Mucosa of descending colon (tissue), 3 donors: ENCODE data around the gene EMC10. TPM values are rescaled to one million over a fixed set of nuclear protein-coding genes. Genes with fewer than 3 reads are reported as not detected.

Source experiments
- ATAC-seq: fragments of 200-7000 bp; cut with Tn5 transposase; one replicate; pipeline ENCODE4 v1.9.1; 2020; ENCODE audit warnings: mild to moderate bottlenecking, moderate library complexity
- DNase-seq, 3 donors: peaks; one replicate each; pipeline ENCODE4 v3.0.0-alpha.2; 2020
- H3K36me3 ChIP-seq: fragments of 200-600 bp; one replicate; pipeline ENCODE4 v1.8.0; 2021; ENCODE audit warnings: low read depth, mild to moderate bottlenecking
- H3K4me1 ChIP-seq: fragments of 200-600 bp; one replicate; pipeline ENCODE4 v1.8.0; 2021; ENCODE audit warnings: low read depth, mild to moderate bottlenecking
- H3K4me3 ChIP-seq: fragments of 200-600 bp; one replicate; pipeline ENCODE4 v1.8.0; 2021; ENCODE audit warnings: mild to moderate bottlenecking
- H3K9me3 ChIP-seq: fragments of 200-600 bp; one replicate; pipeline ENCODE4 v1.8.0; 2021; ENCODE audit warnings: mild to moderate bottlenecking
- CTCF ChIP-seq: fragments of 200-600 bp; IDR thresholded peaks from one replicate; pipeline ENCODE4 v1.8.0; 2022; ENCODE audit warnings: antibody characterized with exemption, mild to moderate bottlenecking
- intact Hi-C, 2 donors: fragments of 100-400 bp; cut with DNase I in 1 of 2; cut with micrococcal nuclease in 1 of 2; formaldehyde crosslinking; loops; one replicate each; pipeline versions ENCODE4 v1.11.0 to v1.11.1; 2022; cut with DNase I, micrococcal nuclease
- total RNA-seq, 3 donors: library from RNA; stranded (reverse); fragmentation: NEBNext Ultra II Directional in 2 of 3; extraction: Animal tissue kit (Norgen Biotek cat#: 25700) in 2 of 3; gene quantifications; one replicate each; pipeline versions ENCODE4 v1.2.1 to v1.2.4, GENCODE V29; 2021 to 2023
- donor health status: DM: no; HTN: no; CAD: no; lungs with moderate emphysema.
- donor health status: DM: no; HTN: no; CAD: no.
- donor health status: DM: no; HTN: yes; CAD: no.

Gene EMC10
- total RNA-seq, 3 donors from 2014 or later: 79.6 to 121 (median 108) TPM

- no peak for TF ChIP-seq CTCF
- DNase-seq (peak in 1 of 3 donors; percentile 33), ATAC-seq (peak; percentile 67)
- Histone ChIP-seq H3K4me3 (no peak overlapping the region), H3K36me3 (no peaks in the 10 kb centered on the region), H3K4me1 (no peaks in the 10 kb centered on the region), H3K9me3 (no peaks in the 10 kb centered on the region)
- intact Hi-C loops: no loop called here
Measured at GRCh38 chr19:50492303-50493052, 16.2 kb downstream of the EMC10 start.

DNA sequence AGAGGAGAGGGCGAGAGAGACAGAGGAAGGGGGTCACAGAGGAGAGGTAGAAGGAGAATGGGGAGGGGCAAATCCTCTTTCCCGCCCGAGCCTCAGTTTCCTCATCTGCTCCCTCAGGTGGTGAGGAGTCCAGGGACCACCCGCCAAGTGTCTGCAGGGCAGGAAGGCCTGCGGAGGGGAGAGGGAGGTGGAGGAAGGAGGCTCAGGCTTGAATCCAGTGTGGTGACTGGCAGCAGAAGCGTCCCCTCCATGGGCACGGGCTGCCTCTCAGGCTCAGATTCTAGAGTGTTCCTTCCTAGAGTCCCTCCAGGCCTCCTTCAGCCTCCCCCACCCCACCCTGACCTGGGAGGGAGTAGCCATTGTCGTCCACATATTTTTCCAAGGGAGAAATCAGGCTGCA lies 16.9 kb downstream of the EMC10 start:
- Histone ChIP-seq H3K9me3 (no peaks in the 10 kb centered on the region), H3K4me1 (no peaks in the 10 kb centered on the region), H3K36me3 (no peaks in the 10 kb centered on the region), H3K4me3 (no peak overlapping the region)
- TF ChIP-seq CTCF: no peak
- ATAC-seq (no peak), DNase-seq (peak in 1 of 3 donors; percentile 1)
- intact Hi-C loops: no loop called here

DNA sequence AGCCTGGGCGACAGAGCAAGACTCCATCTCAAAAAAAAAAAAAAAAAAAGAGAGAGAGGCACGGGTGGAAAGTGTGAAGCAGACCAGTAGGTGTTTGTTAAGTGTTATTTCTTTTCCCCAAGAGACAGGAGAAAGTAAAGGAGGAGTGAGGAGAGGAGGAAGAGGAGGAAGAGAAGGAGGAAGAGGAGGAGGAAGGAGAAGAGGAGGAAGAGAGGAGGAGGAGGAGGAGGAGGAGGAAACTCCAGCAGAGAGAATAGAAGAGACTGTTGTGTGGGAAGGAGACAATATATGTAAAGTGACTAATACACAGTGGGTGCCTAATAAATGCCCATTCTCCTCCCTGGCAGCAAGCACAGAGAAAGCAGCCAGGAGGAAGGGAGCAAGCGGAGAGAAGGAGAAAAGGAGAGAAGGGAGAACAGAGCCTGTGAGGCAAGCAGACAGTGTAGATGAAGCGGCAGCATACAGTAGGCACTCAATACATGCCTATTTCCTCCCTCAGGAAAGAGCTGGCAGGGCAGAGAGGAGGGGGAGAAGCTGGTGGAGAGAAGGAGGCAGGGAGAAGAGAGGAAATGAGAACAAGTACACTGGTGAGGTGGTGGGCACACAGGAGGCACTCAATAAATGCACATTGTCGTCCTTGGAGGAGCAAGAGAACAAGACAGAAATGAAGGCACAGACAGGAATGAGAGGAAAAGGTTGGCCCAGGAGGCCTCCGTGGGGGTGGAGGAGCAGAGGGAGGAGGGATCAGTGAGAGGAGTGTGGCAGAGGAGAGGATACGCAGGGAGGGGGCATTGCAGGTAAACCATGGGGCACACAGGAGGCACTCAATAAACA lies 18.1 kb downstream of the EMC10 start:
- H3K4me1 ChIP-seq: no peaks in the 10 kb centered on the region

GRCh38 chr19:50495020-50495531 lies 18.8 kb downstream of the EMC10 start:
- no peak for ATAC-seq
- intact Hi-C loops: no loop called here
- no peak for TF ChIP-seq CTCF
- Histone ChIP-seq H3K36me3 (no peaks in the 10 kb centered on the region), H3K4me3 (no peak overlapping the region), H3K4me1 (no peaks in the 10 kb centered on the region), H3K9me3 (no peaks in the 10 kb centered on the region)
- no peak for DNase-seq

More for the DNA sequence above, 18.1 kb downstream of the EMC10 start:
- no peaks in the 10 kb centered on the region for H3K9me3 ChIP-seq
- ATAC-seq: no peak
- H3K36me3 ChIP-seq: no peaks in the 10 kb centered on the region
- TF ChIP-seq CTCF: no peak
- peak in 1 of 3 donors; percentile 1 for DNase-seq
- H3K4me3 ChIP-seq: no peak overlapping the region
- intact Hi-C loops: no loop called here

GRCh38 chr19:50496189-50497021 lies 20.1 kb downstream of the EMC10 start:
- no peak overlapping the region for H3K4me3 ChIP-seq
- ATAC-seq: peak; percentile 20
- no peaks in the 10 kb centered on the region for H3K4me1 ChIP-seq
- no peak for TF ChIP-seq CTCF
- intact Hi-C loops: no loop called here
- no peaks in the 10 kb centered on the region for H3K9me3 ChIP-seq
- peak in 1 of 3 donors; percentile 24 for DNase-seq
- no peaks in the 10 kb centered on the region for H3K36me3 ChIP-seq
